Heart right ventricle (tissue), 16 donors: ENCODE measurements around the gene NDUFS6. TPM values are rescaled to one million over a fixed set of nuclear protein-coding genes. Genes with fewer than 3 reads are reported as not detected.
A peak's percentile ranks its signal among the peaks of the same experiment; 100 is the strongest.

Experiments
- ATAC-seq, 8 donors: fragments of 200-7000 bp; cut with Tn5 transposase; one replicate each; pipeline ENCODE4 v1.9.1; 2020; ENCODE audit warnings: mild to moderate bottlenecking in 8 of 8, moderate library complexity in 8 of 8, moderate number of reproducible peaks in 1 of 8
- DNase-seq, 2 donors: peaks; one replicate each; pipeline ENCODE4 v3.0.0-alpha.2; 2020
- H3K27ac ChIP-seq, 10 donors: fragments of 200-600 bp; sonication (generic) in 2 of 10; one replicate each; pipeline versions ENCODE4 v1.5.0 to v1.8.0; 2020 to 2022; ENCODE audit warnings: mild to moderate bottlenecking in 3 of 10
- H3K27me3 ChIP-seq, 7 donors: fragments of 200-600 bp; one replicate each; pipeline ENCODE4 v1.8.0; 2021 to 2022; ENCODE audit warnings: mild to moderate bottlenecking in 2 of 7
- H3K36me3 ChIP-seq, 9 donors: fragments of 200-600 bp; sonication (generic) in 1 of 9; one replicate each; pipeline versions ENCODE4 v1.5.0 to v1.8.0; 2020 to 2022; ENCODE audit warnings: mild to moderate bottlenecking in 2 of 9
- H3K4me1 ChIP-seq, 9 donors: fragments of 200-600 bp; sonication (generic) in 1 of 9; one replicate each; pipeline versions ENCODE4 v1.5.0 to v1.8.0; 2020 to 2022; ENCODE audit warnings: mild to moderate bottlenecking in 4 of 9
- H3K4me3 ChIP-seq, 10 donors: fragments of 200-600 bp; sonication (generic) in 2 of 10; one replicate each; pipeline versions ENCODE4 v1.5.0 to v1.8.0; 2020 to 2022; ENCODE audit warnings: mild to moderate bottlenecking in 7 of 10, moderate library complexity in 2 of 10
- H3K9me3 ChIP-seq, 11 donors: fragments of 200-600 bp in 10 of 11; sonication (generic) in 2 of 11; one replicate each; pipeline versions ENCODE4 v1.5.0 to v1.8.0; 2013 to 2022; ENCODE audit warnings: mild to moderate bottlenecking in 2 of 11, control low read depth in 1 of 11, moderate library complexity in 1 of 11
- CTCF ChIP-seq, 9 donors: fragments of 200-600 bp; sonication (generic) in 2 of 9; IDR thresholded peaks; one replicate each; pipeline versions ENCODE4 v1.5.0 to v1.8.0; 2021 to 2022; ENCODE audit warnings: antibody characterized with exemption in 9 of 9, mild to moderate bottlenecking in 5 of 9, moderate library complexity in 1 of 9
- WGBS, 2 donors: extraction: QIAGEN DNeasy Blood & Tissue Kit; methylation state at CpG; one replicate each; pipeline ENCODE4 v1.1.7; 2013; ENCODE audit warnings: inconsistent platforms in 1 of 2; 5-methylcytosine and 5-hydroxymethylcytosine counted together
- intact Hi-C, 10 donors: fragments of 100-400 bp; cut with DNase I; formaldehyde crosslinking; loops; one replicate each; pipeline versions ENCODE4 v1.11.1 to v1.14.2; 2022
- polyA plus RNA-seq, 2 donors: library from polyadenylated mRNA; stranded (reverse); fragments of 200-250 nt; gene quantifications; one replicate each; pipeline ENCODE4 v1.2.3, GENCODE V29; 2013
- total RNA-seq, 10 donors: library from RNA; stranded (reverse); fragmentation: NEBNext Ultra II Directional in 3 of 10; extraction: Animal tissue kit (Norgen Biotek cat#: 25700) in 3 of 10; gene quantifications; one replicate each; pipeline versions ENCODE4 v1.2.1 to v1.2.4, GENCODE V29; 2021 to 2023
- donor health status: Arrhythmogenic right ventricular cardiomyopathy.
- donor health status: ischemic (EF 13 %, LVEDD 7.1; RV severe dilation, severe dysfunction).
- donor health status: healthy with polysubstance abuse.
- donor health status: DM: no; HTN: yes; CAD: no.
- donor health status: DM: no; HTN: no; CAD: no.
- donor health status: ischemic (EF 25% LVEDD 6.9; RV normal size, moderate dysfunction).
- donor health status: ischemic (EF 25% LVEDD 5.7; RV mildly dilated, moderate dysfunction).
- donor health status: healthy.
- donor health status: DM: yes; HTN: yes; CAD: no.
- donor health status: Ischemic cardiomyopathy.
- donor health status: ischemic (EF 35%, LVEDD 5.7; RV mildly dilated, moderate dysfunction).
- donor health status: nonischemic (EF 11% LVEDD 7.7; RV severe dilation, severe dysfunction).
- donor health status: DM: yes; HTN: yes; CAD: no.
- donor health status: PGD.
- donor health status: ischemic (EF 29% LVEDD 5.4; RV normal size, mild dysfunction).
- donor health status: nonischemic (EF 23%, LVEDD 6.1; RV moderate dilation, normal function).

NDUFS6 gene
- total and polyA plus RNA-seq, 12 donors: 60.2 to 198 (median 87.9) TPM

- Histone ChIP-seq H3K36me3 (peaks cover 0 to 52% (median 0%) of the 10 kb centered on the region in 9 donors), H3K4me1 (no peaks in the 10 kb centered on the region), H3K27me3 (no peaks in the 10 kb centered on the region), H3K4me3 (no peak overlapping the region), H3K9me3 (no peaks in the 10 kb centered on the region), H3K27ac (no peak overlapping the region)
- DNase-seq (no peak), ATAC-seq (peak in 1 of 8 donors; percentile 39)
- TF ChIP-seq CTCF (IDR thresholded peaks at IDR 0.05): no peak
- WGBS, 2 donors: 45 to 52% methylated on average over 34 to 39 of the region's 39 CpGs
- intact Hi-C loops: no loop called here
Measured at GRCh38 chr5:1827886-1828397, 26.7 kb downstream of the NDUFS6 start.

- Histone ChIP-seq H3K4me1 (no peaks in the 10 kb centered on the region), H3K27me3 (peaks cover 0 to 3% (median 0%) of the 10 kb centered on the region in 7 donors), H3K4me3 (no peak overlapping the region), H3K36me3 (peaks cover 0 to 24% (median 0%) of the 10 kb centered on the region in 9 donors), H3K9me3 (no peaks in the 10 kb centered on the region), H3K27ac (no peak overlapping the region)
- WGBS, 2 donors: 76 to 80% methylated on average over 17 of the region's 17 CpGs
- no peak for DNase-seq
- intact Hi-C loops: no loop called here
- no peak for ATAC-seq
- TF ChIP-seq CTCF (IDR thresholded peaks at IDR 0.05): no peak
Measured at GRCh38 chr5:1830571-1831228, 29.5 kb downstream of the NDUFS6 start.

DNA sequence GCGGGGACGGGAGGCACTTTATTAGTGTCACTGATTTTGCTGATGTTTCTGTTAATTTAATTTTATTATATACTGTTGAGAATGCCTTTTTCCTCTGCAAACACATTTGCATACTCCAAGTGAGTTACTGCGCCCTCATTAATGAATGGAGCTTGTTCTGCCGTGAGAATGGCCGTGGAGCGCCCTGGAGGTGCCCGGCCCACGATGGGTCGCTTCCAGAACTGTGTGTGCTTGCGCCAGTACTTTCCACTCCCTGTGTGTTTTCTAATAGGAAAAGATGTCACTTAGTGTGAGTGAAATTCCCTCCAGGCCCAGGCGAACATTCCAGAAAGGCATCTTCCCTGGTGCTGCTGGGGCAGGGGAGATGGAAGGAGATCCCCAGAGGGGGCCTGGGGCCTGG, 30.1 kb downstream of the NDUFS6 start:
- no peak overlapping the region for H3K27ac ChIP-seq
- H3K4me1 ChIP-seq: peaks cover 0 to 2% (median 0%) of the 10 kb centered on the region in 9 donors
- no peak for TF ChIP-seq CTCF (IDR thresholded peaks at IDR 0.05)
- intact Hi-C loops: no loop called here
- WGBS, 2 donors: 88 to 89% methylated on average over 11 of the region's 11 CpGs
- H3K36me3 ChIP-seq: peaks cover 0 to 19% (median 0%) of the 10 kb centered on the region in 9 donors
- H3K4me3 ChIP-seq: no peak overlapping the region
- H3K9me3 ChIP-seq: no peaks in the 10 kb centered on the region
- peaks cover 0 to 3% (median 0%) of the 10 kb centered on the region in 7 donors for H3K27me3 ChIP-seq
- no peak for DNase-seq
- no peak for ATAC-seq

GRCh38 chr5:1831677-1832313, 30.6 kb downstream of the NDUFS6 start:
- 47 to 53% methylated on average over 14 of the region's 14 CpGs for WGBS, 2 donors
- intact Hi-C loops: no loop called here
- Histone ChIP-seq H3K4me3 (no peak overlapping the region), H3K9me3 (no peaks in the 10 kb centered on the region), H3K27ac (no peak overlapping the region), H3K36me3 (peaks cover 0 to 15% (median 0%) of the 10 kb centered on the region in 9 donors), H3K27me3 (peaks cover 0 to 7% (median 0%) of the 10 kb centered on the region in 7 donors), H3K4me1 (peaks cover 0 to 7% (median 0%) of the 10 kb centered on the region in 9 donors)
- no peak for ATAC-seq
- no peak for DNase-seq
- no peak for TF ChIP-seq CTCF (IDR thresholded peaks at IDR 0.05)
